GM06990 (cell line): Measurements from ENCODE around the gene PLCG1.

Experiments used
- DNase-seq: peaks from one replicate; pipeline ENCODE4 v3.0.0-alpha.2; 2011; ENCODE audit not compliant: insufficient read length; ENCODE audit errors: extremely low read depth
- H3K27me3 ChIP-seq: replicated peaks from 2 replicates; pipeline ENCODE4 v1.6.0; 2011; ENCODE audit warnings: low read length; ENCODE audit not compliant: control insufficient read depth, insufficient read depth
- H3K36me3 ChIP-seq: 2 replicates; pipeline ENCODE4 v1.5.1; 2011; ENCODE audit warnings: low read length; ENCODE audit not compliant: control insufficient read depth, insufficient read depth
- H3K4me3 ChIP-seq: replicated peaks from 2 replicates; pipeline ENCODE4 v1.5.1; 2011; ENCODE audit warnings: low read depth, mild to moderate bottlenecking, control low read depth, low read length
- CTCF ChIP-seq: IDR thresholded peaks from 2 replicates; pipeline ENCODE4 v1.5.1; 2011; ENCODE audit warnings: low read length, control low read depth, mild to moderate bottlenecking, inconsistent platforms; ENCODE audit not compliant: insufficient read depth, poor library complexity, severe bottlenecking

The PLCG1 gene

GRCh38 chr20:41145317-41145716 lies 8.0 kb downstream of the PLCG1 start:
- Histone ChIP-seq H3K27me3 (no peaks in the 10 kb centered on the region), H3K36me3 (peaks cover 6% of the 10 kb centered on the region), H3K4me3 (no peak overlapping the region)
- DNase-seq: no peak
- TF ChIP-seq CTCF: no peak

GRCh38 chr20:41145821-41146620 lies 8.7 kb downstream of the PLCG1 start:
- no peaks in the 10 kb centered on the region for H3K27me3 ChIP-seq
- no peak overlapping the region for H3K4me3 ChIP-seq
- DNase-seq: no peak
- peaks cover 6% of the 10 kb centered on the region for H3K36me3 ChIP-seq
- TF ChIP-seq CTCF: no peak

- no peak for DNase-seq
- H3K36me3 ChIP-seq: peaks cover 6% of the 10 kb centered on the region
- H3K4me3 ChIP-seq: no peak overlapping the region
- no peaks in the 10 kb centered on the region for H3K27me3 ChIP-seq
- no peak for TF ChIP-seq CTCF
These were observed 10.4 kb downstream of the PLCG1 start for GRCh38 chr20:41147767-41148191.

GRCh38 chr20:41148942-41149341 lies 11.6 kb downstream of the PLCG1 start:
- DNase-seq: no peak
- no peak for TF ChIP-seq CTCF
- Histone ChIP-seq H3K27me3 (no peaks in the 10 kb centered on the region), H3K4me3 (no peak overlapping the region), H3K36me3 (peaks cover 6% of the 10 kb centered on the region)

GRCh38 chr20:41150664-41151063 lies 13.3 kb downstream of the PLCG1 start:
- H3K27me3 ChIP-seq: no peaks in the 10 kb centered on the region
- no peak for DNase-seq
- no peak overlapping the region for H3K4me3 ChIP-seq
- peaks cover 6% of the 10 kb centered on the region for H3K36me3 ChIP-seq
- TF ChIP-seq CTCF: no peak
